Stimulated activated CD8-positive, alpha-beta memory T cell treated with anti-CD3 and anti-CD28 coated beads, Interleukin-4, amount 100 ng/mL, for 1 hour (primary cell): ENCODE data around the gene PSORS1C1.
"Not testable (repeated sequence)": the region's sequence is repeated elsewhere in the genome, so short reads cannot be mapped to it uniquely, and the experiment has no call there.

Experiments used
- DNase-seq, 2 donors: peaks; one replicate each; pipeline ENCODE4 v3.0.0-alpha.2; 2020; ENCODE audit warnings: low read depth in 2 of 2, low spot score in 1 of 2

PSORS1C1 gene

DNA sequence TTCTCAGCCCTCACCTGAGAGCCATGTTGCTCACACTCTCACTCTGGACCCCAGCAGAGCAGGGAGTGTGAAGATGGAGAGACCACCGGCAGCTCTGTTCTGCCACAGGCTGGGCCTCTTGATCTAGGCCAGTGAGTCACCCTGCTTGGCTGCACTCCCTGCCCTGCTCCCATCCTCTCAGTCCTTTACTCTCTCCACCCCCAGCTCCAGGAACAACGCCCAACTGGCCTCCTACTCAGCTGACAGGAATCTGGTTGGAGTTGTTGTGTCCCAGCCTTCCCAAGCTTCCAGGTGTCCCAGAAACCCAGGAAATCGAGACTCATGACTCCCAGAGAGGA is at the start of gene PSORS1C1:
Gene PSORS1C1, plus strand, starts transcription at position 260 of the 338 bp plus-strand sequence. CDS start 14,833 bp downstream, outside the sequence.
- no peak for DNase-seq

- no peak for DNase-seq
Measured at GRCh38 chr6:31065556-31065955, 49.0 kb upstream of the PSORS1C1 start.

- not testable (repeated sequence) for DNase-seq
Measured at GRCh38 chr6:31067028-31067427, 47.6 kb upstream of the PSORS1C1 start.

- DNase-seq, result not testable (repeated sequence)
Measured at GRCh38 chr6:31067891-31068668, 46.5 kb upstream of the PSORS1C1 start.

DNA sequence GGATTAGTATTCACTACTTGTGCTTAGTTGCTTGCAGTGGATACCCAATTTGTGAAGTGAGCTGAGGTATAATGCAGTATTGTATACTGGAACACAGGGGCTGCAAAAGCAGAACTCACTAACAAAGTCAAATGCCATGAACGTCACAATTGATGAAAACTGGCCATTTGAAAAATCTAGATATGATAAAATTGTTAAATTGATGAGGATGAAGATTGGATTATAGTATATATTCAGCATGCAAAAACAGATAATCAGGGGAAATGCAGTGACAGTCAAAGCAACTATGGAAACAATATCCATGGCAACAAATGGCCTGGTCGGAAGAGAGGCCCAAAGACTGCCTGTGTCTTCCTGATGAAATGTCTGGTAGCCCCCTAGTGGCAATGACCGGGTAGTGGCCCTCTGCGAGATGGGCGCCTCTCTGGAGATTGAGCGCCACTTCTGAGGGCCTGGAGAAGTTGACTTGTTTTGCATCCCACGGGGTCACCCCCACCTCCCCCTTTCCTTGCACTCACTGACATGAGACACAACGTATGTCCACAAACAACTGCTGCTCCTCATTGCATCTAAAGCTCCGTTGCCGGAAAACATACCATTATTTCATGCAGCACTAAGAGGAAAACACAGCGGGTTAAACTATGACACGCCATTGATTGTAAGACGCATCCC is 45.8 kb upstream of the PSORS1C1 start:
- peak; percentile 28 to 34 for DNase-seq

DNA sequence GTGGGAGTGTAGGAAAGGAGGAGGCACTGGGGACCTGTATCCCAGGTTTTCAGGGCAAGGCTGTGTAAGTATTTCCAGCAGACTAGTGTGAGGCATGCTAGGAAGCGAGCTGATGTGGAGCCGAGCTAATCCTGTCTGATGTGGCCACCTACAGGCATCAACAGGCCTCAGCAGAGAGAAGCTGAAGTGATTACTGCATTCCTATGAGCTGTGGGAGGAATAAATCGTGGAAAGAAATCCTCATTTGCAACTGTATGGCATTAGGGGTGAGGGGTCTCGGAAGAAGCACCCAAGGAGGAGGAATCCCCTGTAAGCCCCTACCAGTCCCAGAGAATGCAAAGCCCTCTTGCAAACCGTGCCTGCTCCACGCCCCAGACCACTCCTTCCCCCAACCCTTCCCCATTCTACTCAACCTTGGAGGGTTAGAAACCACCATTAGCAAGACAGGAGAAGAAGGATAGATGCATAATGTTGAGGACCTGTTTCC is 43.8 kb upstream of the PSORS1C1 start:
- no peak for DNase-seq

GRCh38 chr6:31074401-31074800 is 40.2 kb upstream of the PSORS1C1 start:
- DNase-seq, result no peak

DNA sequence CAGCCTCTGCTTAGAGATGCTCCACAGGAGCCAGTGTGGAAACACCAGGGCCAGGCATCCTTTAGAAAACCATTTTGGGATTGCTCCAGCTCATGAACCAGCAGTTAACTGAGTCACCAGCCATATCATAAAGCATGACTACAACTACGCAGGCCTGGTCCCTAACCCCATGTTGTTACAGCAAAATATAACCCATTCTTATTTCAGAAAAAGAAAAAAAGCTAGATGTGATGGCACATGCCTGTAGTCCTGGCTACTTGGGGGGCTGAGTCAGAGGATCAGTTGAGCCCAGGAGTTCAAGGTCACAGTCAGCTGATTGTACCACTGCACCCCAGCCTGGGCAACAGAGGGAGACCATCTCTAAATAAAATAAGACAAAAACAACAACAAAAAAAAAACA is 39.1 kb upstream of the PSORS1C1 start:
- no peak for DNase-seq

GRCh38 chr6:31076611-31077010 is 38.0 kb upstream of the PSORS1C1 start:
- DNase-seq, result no peak

DNA sequence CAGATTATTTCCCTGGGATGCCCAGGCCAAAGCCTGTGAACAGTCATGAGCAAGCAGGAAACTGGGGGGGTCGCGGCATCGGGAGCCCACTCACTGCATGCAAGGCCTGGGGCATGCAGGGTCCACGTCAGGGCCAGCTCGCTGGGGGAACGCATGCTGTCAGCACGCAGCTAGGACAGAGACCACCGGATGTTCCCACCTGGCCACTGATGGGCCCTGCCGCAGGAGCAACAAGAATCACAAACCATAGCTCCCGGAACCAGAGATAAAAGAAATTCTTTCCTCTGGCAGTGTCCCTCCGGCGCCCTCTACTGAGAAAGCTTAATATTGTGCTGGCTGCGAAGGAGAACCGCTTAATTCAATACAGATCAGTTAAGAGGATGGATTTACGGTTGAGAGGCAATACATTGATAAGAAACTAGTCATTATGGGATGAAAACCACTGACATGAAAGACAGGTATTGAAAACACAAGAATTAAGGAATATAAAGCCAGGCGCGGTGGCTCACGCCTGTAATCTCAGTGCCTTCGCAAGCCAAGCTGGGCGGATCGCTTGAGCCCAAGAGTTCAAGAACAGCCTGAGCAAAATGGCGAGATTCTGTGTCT is 34.8 kb upstream of the PSORS1C1 start:
- peak in 1 of 2 donors; percentile 39 for DNase-seq

DNA sequence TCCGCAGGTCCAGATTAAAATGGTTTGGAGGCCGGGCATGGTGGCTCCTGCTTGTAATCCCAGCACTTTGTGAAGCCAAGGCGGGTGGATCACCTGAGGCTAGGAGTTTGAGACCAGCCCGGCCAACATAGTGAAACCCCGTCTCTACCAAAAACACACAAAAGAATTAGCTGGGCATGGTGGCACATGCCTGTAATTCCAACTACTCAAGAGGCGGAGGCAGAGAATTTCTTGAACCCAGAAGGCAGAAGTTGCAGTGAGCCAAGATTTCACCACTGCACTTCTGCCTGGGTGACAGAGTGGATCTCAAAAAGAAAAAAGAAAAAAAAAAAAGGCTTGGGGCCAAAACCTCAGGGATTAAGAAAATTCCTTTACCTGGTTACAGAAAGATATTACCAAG is 32.7 kb upstream of the PSORS1C1 start:
- no peak for DNase-seq

DNA sequence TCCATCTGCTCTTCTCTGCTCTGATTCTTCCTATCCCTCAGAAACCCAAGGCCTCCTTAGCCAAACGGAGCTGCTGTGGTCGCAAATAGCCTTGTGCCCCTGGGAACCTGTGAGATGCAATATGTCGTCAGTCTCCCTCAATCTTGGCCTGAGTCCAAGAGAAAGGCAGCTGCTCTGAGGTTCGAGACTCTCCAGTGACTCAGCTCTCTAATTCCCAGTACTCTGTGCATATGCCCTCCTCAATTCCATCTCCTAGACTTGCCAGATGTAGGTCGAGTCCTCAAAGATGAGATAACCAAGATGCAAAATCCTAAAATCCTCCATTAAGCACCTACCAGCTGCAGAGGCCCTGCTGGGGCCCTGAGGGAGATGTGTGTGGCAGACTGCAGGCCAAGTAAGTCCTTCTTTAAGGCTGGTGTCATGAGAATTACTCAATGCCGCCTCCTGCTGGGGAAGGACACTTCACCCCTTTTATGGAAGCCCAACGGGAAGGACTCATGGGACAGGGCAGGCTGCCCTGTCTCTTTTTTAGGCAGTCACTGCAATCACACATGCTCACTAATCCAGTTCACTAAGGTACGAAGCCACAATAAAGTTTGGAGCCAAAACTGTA is 30.8 kb upstream of the PSORS1C1 start:
- DNase-seq, result no peak

- DNase-seq, result no peak
Measured at GRCh38 chr6:31086788-31087440, 27.7 kb upstream of the PSORS1C1 start.

GRCh38 chr6:31087494-31088089 is 27.0 kb upstream of the PSORS1C1 start:
- DNase-seq, result peak; percentile 78 to 81

GRCh38 chr6:31090275-31090972 is 24.2 kb upstream of the PSORS1C1 start:
- DNase-seq, result no peak

DNA sequence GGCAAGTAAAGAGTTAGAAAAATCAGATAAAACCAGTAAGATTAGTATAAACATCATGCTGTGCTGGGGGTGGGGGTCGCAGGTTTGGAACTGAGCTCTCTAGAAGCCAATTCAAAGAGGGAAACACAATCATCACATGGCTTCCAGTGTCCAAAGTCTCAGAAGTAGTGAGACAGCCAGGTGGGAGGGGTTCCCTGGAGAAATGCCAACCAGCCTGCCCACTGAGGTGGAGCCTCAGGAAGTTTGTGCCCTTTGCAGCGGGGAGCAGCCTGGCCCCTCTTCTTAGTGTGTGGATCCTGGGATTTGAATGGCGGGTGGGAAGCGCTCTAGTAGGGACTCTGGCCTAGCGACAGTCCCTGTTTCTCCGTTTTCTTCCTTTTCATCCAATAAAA is 23.6 kb upstream of the PSORS1C1 start:
- no peak for DNase-seq

- no peak for DNase-seq
Measured at GRCh38 chr6:31091680-31092079, 22.9 kb upstream of the PSORS1C1 start.

DNA sequence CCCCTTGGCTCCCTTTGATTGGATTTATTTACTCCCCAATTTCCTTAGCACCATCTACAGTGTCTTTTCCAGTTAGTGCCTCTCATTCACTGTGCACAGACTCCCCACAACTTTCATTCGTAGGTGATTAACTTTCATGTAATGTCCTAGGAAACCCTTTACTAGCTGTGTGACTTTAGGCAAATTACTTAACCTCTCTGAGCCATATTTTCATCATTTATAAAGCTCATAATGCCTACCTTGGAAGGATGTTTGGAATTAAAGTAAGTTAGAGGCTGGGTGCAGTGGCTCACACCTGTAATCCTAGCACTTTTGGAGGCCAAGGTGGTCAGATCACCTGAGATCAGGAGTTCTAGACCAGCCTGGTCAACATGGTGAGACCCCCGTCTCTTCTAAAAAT is 22.4 kb upstream of the PSORS1C1 start:
- no peak for DNase-seq

GRCh38 chr6:31092769-31093505 is 21.7 kb upstream of the PSORS1C1 start:
- no peak for DNase-seq
